Osteocyte (in vitro differentiated cells): ENCODE measurements around the gene KRTAP10-5. TPM values are rescaled to one million over a fixed set of nuclear protein-coding genes. Genes with fewer than 3 reads are reported as not detected.
"Not testable (repeated sequence)": the region's sequence is repeated elsewhere in the genome, so short reads cannot be mapped to it uniquely, and the experiment has no call there.

Experiments
- DNase-seq: peaks from one replicate; pipeline ENCODE4 v3.0.0; 2021; ENCODE audit warnings: mixed read lengths; ENCODE audit not compliant: unreplicated experiment; ENCODE audit errors: extremely low spot score
- H3K27ac Mint-ChIP-seq: one replicate; pipeline ENCODE4 v1.8.0; 2021; ENCODE audit warnings: mild to moderate bottlenecking, mixed read lengths; ENCODE audit not compliant: unreplicated experiment
- H3K27me3 Mint-ChIP-seq: one replicate; pipeline ENCODE4 v1.8.0; 2021; ENCODE audit warnings: mixed read lengths; ENCODE audit not compliant: unreplicated experiment
- H3K36me3 Mint-ChIP-seq: one replicate; pipeline ENCODE4 v1.8.0; 2021; ENCODE audit warnings: mixed read lengths; ENCODE audit not compliant: unreplicated experiment
- H3K4me1 Mint-ChIP-seq: one replicate; pipeline ENCODE4 v1.8.0; 2021; ENCODE audit warnings: mixed read lengths; ENCODE audit not compliant: unreplicated experiment
- H3K4me3 Mint-ChIP-seq: one replicate; pipeline ENCODE4 v1.8.0; 2021; ENCODE audit warnings: mild to moderate bottlenecking, moderate library complexity, mixed read lengths; ENCODE audit not compliant: unreplicated experiment
- H3K9me3 Mint-ChIP-seq: one replicate; pipeline ENCODE4 v1.8.0; 2021; ENCODE audit warnings: mixed read lengths; ENCODE audit not compliant: unreplicated experiment
- total RNA-seq: library from RNA; stranded (reverse); gene quantifications from 2 replicates; pipeline ENCODE4 v1.2.1, GENCODE V29; 2021
- TF ChIP-seq, protein P1 (sequence below): fragments of 200-600 bp; sonication (generic); IDR thresholded peaks from 2 replicates; pipeline ENCODE4 v1.5.0; 2021; ENCODE audit warnings: antibody characterized with exemption, mild to moderate bottlenecking, moderate library complexity

Gene KRTAP10-5
- total RNA-seq, 1 donor from 2014 or later = not detected

- H3K27me3 Mint-ChIP-seq = peaks cover 48% of the 10 kb centered on the region
- TF ChIP-seq, protein P1, sequence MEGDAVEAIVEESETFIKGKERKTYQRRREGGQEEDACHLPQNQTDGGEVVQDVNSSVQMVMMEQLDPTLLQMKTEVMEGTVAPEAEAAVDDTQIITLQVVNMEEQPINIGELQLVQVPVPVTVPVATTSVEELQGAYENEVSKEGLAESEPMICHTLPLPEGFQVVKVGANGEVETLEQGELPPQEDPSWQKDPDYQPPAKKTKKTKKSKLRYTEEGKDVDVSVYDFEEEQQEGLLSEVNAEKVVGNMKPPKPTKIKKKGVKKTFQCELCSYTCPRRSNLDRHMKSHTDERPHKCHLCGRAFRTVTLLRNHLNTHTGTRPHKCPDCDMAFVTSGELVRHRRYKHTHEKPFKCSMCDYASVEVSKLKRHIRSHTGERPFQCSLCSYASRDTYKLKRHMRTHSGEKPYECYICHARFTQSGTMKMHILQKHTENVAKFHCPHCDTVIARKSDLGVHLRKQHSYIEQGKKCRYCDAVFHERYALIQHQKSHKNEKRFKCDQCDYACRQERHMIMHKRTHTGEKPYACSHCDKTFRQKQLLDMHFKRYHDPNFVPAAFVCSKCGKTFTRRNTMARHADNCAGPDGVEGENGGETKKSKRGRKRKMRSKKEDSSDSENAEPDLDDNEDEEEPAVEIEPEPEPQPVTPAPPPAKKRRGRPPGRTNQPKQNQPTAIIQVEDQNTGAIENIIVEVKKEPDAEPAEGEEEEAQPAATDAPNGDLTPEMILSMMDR = no peak
- H3K4me1 Mint-ChIP-seq = peaks cover 3% of the 10 kb centered on the region
- no peaks in the 10 kb centered on the region for H3K9me3 Mint-ChIP-seq
- H3K4me3 Mint-ChIP-seq = no peak overlapping the region
- no peak overlapping the region for H3K27ac Mint-ChIP-seq
- no peaks in the 10 kb centered on the region for H3K36me3 Mint-ChIP-seq
- DNase-seq = peak; percentile 80
These were observed 27.7 kb downstream of the KRTAP10-5 start for GRCh38 chr21:44552681-44553080.

DNA sequence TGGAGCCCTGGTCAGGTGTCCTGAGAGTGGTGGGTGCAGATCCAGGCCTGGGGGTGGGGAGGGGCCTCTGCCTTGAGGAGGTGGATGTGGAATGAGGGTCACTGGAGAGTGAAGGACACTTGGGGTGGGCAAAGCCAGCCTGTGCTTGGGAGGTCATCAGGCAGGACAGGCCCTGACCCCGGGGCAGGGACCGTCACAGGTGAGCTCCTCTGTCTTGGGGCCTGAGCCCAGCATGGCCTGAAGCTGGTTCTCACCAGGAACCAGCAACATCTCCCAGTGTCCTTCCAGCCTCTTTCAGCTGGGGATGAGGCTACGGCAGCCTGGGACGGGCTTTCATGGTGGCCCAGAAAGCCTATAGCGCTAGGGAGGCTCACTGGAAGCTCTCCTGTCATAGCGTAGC is 28.3 kb downstream of the KRTAP10-5 start:
- TF ChIP-seq, protein P1 = no peak
- no peak for DNase-seq
- no peak overlapping the region for H3K27ac Mint-ChIP-seq

GRCh38 chr21:44551340-44551961 is 29.0 kb downstream of the KRTAP10-5 start, which contains the start of gene KRTAP10-2:
Gene KRTAP10-2, minus strand, starts transcription at chr21:44551505. Its CDS starts 47 bp downstream, at chr21:44551458.
- Mint-ChIP-seq H3K9me3 (peaks cover 10% of the 10 kb centered on the region), H3K4me1 (peaks cover 3% of the 10 kb centered on the region)
- peak; percentile 83 for DNase-seq

More for the DNA sequence above, 28.3 kb downstream of the KRTAP10-5 start:
- H3K4me3 Mint-ChIP-seq = no peak overlapping the region
- H3K9me3 Mint-ChIP-seq = peaks cover 3% of the 10 kb centered on the region
- peaks cover under 1% of the 10 kb centered on the region for H3K36me3 Mint-ChIP-seq
- H3K27me3 Mint-ChIP-seq = peaks cover 45% of the 10 kb centered on the region
- H3K4me1 Mint-ChIP-seq = peaks cover 3% of the 10 kb centered on the region

GRCh38 chr21:44550807-44551206 is 29.6 kb downstream of the KRTAP10-5 start:
- peaks cover 5% of the 10 kb centered on the region for H3K36me3 Mint-ChIP-seq
- H3K27me3 Mint-ChIP-seq = peaks cover 47% of the 10 kb centered on the region
- TF ChIP-seq, protein P1 = no peak
- peaks cover 3% of the 10 kb centered on the region for H3K4me1 Mint-ChIP-seq
- H3K4me3 Mint-ChIP-seq = no peak overlapping the region
- H3K9me3 Mint-ChIP-seq = peaks cover 10% of the 10 kb centered on the region
- no peak for DNase-seq
- no peak overlapping the region for H3K27ac Mint-ChIP-seq

More at GRCh38 chr21:44551340-44551961, 29.0 kb downstream of the KRTAP10-5 start, which contains the start of gene KRTAP10-2:
- Mint-ChIP-seq H3K4me3 (no peak within 1 kb of the TSS), H3K27me3 (peaks cover 50% of the 10 kb centered on the region), H3K27ac (no peak within 1 kb of the TSS), H3K36me3 (peaks cover 5% of the 10 kb centered on the region)
- TF ChIP-seq, protein P1 = no peak

DNA sequence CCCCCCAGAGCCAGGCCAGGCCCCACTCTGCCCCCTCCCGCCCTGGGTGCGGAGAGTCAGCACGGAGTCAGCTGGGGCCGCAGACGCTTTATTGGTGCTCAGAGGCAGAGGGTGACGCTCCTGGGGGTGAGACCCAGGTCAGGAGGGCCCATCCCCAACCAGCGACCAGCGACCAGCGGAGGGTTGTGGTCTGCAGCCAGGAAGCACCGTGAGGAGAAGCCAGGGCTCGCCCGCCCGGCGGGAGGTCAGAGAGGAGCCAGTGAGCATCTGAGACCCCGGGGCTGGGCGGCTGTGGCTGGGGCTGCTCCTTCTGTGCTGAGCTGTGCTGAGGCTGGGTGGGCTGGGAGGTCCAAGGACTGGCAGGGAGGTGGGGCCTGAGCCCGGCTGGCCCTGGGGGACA is 30.1 kb downstream of the KRTAP10-5 start:
- H3K36me3 Mint-ChIP-seq, H3K4me3 Mint-ChIP-seq, H3K27ac Mint-ChIP-seq, H3K4me1 Mint-ChIP-seq: not testable (repeated sequence)
- H3K9me3 Mint-ChIP-seq = peaks cover 16% of the 10 kb centered on the region
- peak; percentile 84 for DNase-seq
- H3K27me3 Mint-ChIP-seq = peaks cover 45% of the 10 kb centered on the region
